Keratinocyte (primary cell): Measurements from ENCODE around the gene ABCD1. TPM values are rescaled to one million over a fixed set of nuclear protein-coding genes. Genes with fewer than 3 reads are reported as not detected.
"Not testable (repeated sequence)": the region's sequence is repeated elsewhere in the genome, so short reads cannot be mapped to it uniquely, and the experiment has no call there.

Experiments
- DNase-seq: peaks from one replicate; pipeline ENCODE4 v3.0.0-alpha.2; 2011; ENCODE audit warnings: low read depth, missing footprints, low spot score
- FAIRE-seq: peaks from 2 replicates; lab custom pipeline; 2011; peaks lifted over from hg19 to GRCh38; lab: Jason Lieb, UNC
- H2AFZ ChIP-seq: 2 replicates; pipeline ENCODE4 v1.6.0; 2012; ENCODE audit warnings: low read length, control low read depth, inconsistent platforms; ENCODE audit not compliant: control insufficient read depth
- H3K27ac ChIP-seq: 2 replicates; pipeline ENCODE4 v1.5.1; 2011; ENCODE audit warnings: low read length; ENCODE audit not compliant: control insufficient read depth, insufficient read depth
- H3K27me3 ChIP-seq: 3 replicates; pipeline ENCODE4 v1.6.0; 2011; ENCODE audit warnings: low read length; ENCODE audit not compliant: control insufficient read depth, insufficient read depth; ENCODE audit errors: extremely low read depth
- H3K36me3 ChIP-seq, 2 experiments: 2 replicates in 1 of 2; 3 replicates in 1 of 2; pipeline ENCODE4 v1.5.1; 2011; ENCODE audit warnings: low read length in 2 of 2, mild to moderate bottlenecking in 1 of 2; ENCODE audit not compliant: control insufficient read depth in 2 of 2, insufficient read depth in 2 of 2; ENCODE audit errors: extremely low read depth in 1 of 2
- H3K4me1 ChIP-seq: 3 replicates; pipeline ENCODE4 v1.5.1; 2011; ENCODE audit warnings: low read length; ENCODE audit not compliant: control insufficient read depth, insufficient read depth; ENCODE audit errors: extremely low read depth
- H3K4me2 ChIP-seq: 3 replicates; pipeline ENCODE4 v1.6.0; 2011; ENCODE audit warnings: low read depth, low read length; ENCODE audit not compliant: control insufficient read depth, insufficient read depth; ENCODE audit errors: extremely low read depth
- H3K4me3 ChIP-seq, 3 experiments: fragments of 200-600 bp in 1 of 3; sonication (generic) in 1 of 3; 2 replicates in 2 of 3; 3 replicates in 1 of 3; pipeline ENCODE4 v1.5.1; 2011 to 2016; ENCODE audit warnings: low read length in 3 of 3, mild to moderate bottlenecking in 3 of 3, control low read depth in 2 of 3, inconsistent platforms in 1 of 3, low read depth in 1 of 3, mixed read lengths in 1 of 3, mixed run types in 1 of 3, moderate library complexity in 1 of 3; ENCODE audit not compliant: control insufficient read depth in 2 of 3, insufficient read depth in 2 of 3; ENCODE audit errors: extremely low read depth in 1 of 3
- H3K79me2 ChIP-seq: 2 replicates; pipeline ENCODE4 v1.6.0; 2012; ENCODE audit warnings: low read length; ENCODE audit not compliant: control insufficient read depth, insufficient read depth
- H3K9ac ChIP-seq: 3 replicates; pipeline ENCODE4 v1.6.0; 2011; ENCODE audit warnings: low read length; ENCODE audit not compliant: control insufficient read depth, insufficient read depth; ENCODE audit errors: extremely low read depth
- H3K9me1 ChIP-seq: 3 replicates; pipeline ENCODE4 v1.6.0; 2011; ENCODE audit warnings: low read length; ENCODE audit not compliant: control insufficient read depth, insufficient read depth; ENCODE audit errors: extremely low read depth
- H3K9me3 ChIP-seq: 2 replicates; pipeline ENCODE4 v1.5.1; 2012; ENCODE audit warnings: low read depth, low read length; ENCODE audit not compliant: control insufficient read depth
- H4K20me1 ChIP-seq: 3 replicates; pipeline ENCODE4 v1.6.0; 2011; ENCODE audit warnings: low read length; ENCODE audit not compliant: control insufficient read depth, insufficient read depth; ENCODE audit errors: extremely low read depth
- EZH2 ChIP-seq: IDR thresholded peaks from one replicate; pipeline ENCODE4 v1.6.1; 2012; ENCODE audit warnings: inconsistent platforms, mild to moderate bottlenecking, low read length, moderate library complexity
- dilution Hi-C: fragments of 300-500 bp; cut with MboI; formaldehyde crosslinking; loops from one replicate; pipeline ENCODE4 v1.7.0; 2020; ENCODE audit warnings: low sequenced_read_pairs; ENCODE audit not compliant: extremely low pct_ligation_motif_present
- polyA plus RNA-seq, 5 experiments: library from polyadenylated mRNA; depleted of rRNA in 3 of 5; stranded (reverse) in 3 of 5; stranded (forward) in 1 of 5; unstranded in 1 of 5; fragments of >200 nt; gene quantifications; 1 replicate in 1 of 5; 2 replicates in 3 of 5; 3 replicates in 1 of 5; pipeline versions ENCODE4 v1.2.1 to v1.2.3, GENCODE V29; 2011 to 2012; ENCODE audit warnings: missing spikeins in 2 of 5, low read depth in 1 of 5, low replicate concordance in 1 of 5
- TF ChIP-seq, protein P1 (sequence below), 3 experiments: IDR thresholded peaks in 1 of 3; conservative IDR thresholded peaks in 1 of 3; optimal IDR thresholded peaks in 1 of 3; 2 replicates in 2 of 3; 3 replicates in 1 of 3; pipeline versions ENCODE3 to v1.5.1; 2011; ENCODE audit warnings: low read length in 3 of 3, mild to moderate bottlenecking in 3 of 3, moderate library complexity in 2 of 3, control low read depth in 1 of 3, inconsistent platforms in 1 of 3; ENCODE audit not compliant: insufficient read depth in 2 of 3; ENCODE audit errors: extremely low read depth in 1 of 3

Gene ABCD1
- polyA plus RNA-seq, 1 donor (not counting 4 experiments of a cell fraction or from before 2014, with no cell fraction given) = 0.81 TPM

DNA sequence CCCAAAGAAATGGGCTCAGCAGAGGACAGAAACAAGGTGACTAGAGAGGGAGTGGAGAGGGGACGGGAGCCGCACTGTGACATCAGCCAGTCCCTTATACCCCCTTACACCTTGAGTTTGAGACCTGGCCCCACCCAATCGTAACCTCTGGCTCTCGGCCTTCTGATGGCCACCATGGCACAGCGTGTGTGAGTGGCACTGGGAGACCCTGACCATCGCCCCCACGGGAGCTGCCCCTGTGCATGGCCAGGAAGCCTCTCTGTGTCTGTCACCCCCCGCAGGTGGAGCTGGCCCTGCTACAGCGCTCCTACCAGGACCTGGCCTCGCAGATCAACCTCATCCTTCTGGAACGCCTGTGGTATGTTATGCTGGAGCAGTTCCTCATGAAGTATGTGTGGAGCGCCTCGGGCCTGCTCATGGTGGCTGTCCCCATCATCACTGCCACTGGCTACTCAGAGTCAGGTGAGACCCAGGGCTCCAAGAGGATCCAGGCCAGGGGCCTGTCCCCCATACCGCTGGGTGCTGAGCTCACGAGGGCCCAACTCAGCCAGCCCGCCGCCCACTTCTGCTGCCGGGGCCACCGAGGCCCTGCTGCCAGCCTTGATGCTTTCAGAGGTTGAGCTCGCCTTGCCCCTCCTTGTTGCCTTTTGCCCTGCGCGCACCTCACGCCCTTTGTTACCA, 4.4 kb downstream of the ABCD1 start:
- no peak overlapping the region for H3K27ac ChIP-seq
- H4K20me1 ChIP-seq = no peaks in the 10 kb centered on the region
- H3K4me3 ChIP-seq = no peak overlapping the region
- dilution Hi-C loops = no loop called here
- H3K36me3 ChIP-seq = no peaks in the 10 kb centered on the region
- H3K4me2 ChIP-seq = no peak overlapping the region
- no peaks in the 10 kb centered on the region for H3K9me3 ChIP-seq
- no peaks in the 10 kb centered on the region for H3K9me1 ChIP-seq
- H3K79me2 ChIP-seq = no peaks in the 10 kb centered on the region
- no peaks in the 10 kb centered on the region for H3K27me3 ChIP-seq
- DNase-seq (no peak), FAIRE-seq (no peak)
- H3K9ac ChIP-seq = no peak overlapping the region
- TF ChIP-seq, protein P1, sequence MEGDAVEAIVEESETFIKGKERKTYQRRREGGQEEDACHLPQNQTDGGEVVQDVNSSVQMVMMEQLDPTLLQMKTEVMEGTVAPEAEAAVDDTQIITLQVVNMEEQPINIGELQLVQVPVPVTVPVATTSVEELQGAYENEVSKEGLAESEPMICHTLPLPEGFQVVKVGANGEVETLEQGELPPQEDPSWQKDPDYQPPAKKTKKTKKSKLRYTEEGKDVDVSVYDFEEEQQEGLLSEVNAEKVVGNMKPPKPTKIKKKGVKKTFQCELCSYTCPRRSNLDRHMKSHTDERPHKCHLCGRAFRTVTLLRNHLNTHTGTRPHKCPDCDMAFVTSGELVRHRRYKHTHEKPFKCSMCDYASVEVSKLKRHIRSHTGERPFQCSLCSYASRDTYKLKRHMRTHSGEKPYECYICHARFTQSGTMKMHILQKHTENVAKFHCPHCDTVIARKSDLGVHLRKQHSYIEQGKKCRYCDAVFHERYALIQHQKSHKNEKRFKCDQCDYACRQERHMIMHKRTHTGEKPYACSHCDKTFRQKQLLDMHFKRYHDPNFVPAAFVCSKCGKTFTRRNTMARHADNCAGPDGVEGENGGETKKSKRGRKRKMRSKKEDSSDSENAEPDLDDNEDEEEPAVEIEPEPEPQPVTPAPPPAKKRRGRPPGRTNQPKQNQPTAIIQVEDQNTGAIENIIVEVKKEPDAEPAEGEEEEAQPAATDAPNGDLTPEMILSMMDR (optimal IDR thresholded peaks at IDR 0.05 in 1 of 3, IDR thresholded peaks at IDR 0.05 in 1 of 3, conservative IDR thresholded peaks at IDR 0.05 in 1 of 3; ENCODE audit: extremely low read depth in 1 of 3, insufficient read depth in 2 of 3, low read length in 3 of 3) = no peak
- TF ChIP-seq EZH2 = no peak
- H3K4me1 ChIP-seq = peaks cover 32% of the 10 kb centered on the region
- no peak overlapping the region for H2AFZ ChIP-seq

DNA sequence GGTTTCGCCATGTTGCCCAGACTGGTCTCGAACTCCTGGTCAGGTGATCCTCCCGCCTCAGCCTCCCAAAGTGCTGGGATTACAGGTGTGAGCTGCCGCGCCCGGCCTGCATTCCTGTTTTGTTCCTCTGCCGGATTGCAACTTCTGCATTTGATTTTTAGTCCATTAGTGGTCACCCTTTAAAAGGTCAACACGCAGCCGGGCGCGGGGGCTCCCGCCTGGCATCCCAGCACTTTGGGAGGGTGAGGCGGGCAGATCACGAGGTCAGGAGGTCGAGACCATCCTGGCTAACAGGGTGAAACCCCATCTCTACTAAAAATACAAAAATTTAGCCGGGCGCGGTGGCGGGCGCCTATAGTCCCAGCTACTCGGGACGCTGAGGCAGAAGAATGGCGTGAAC, 5.5 kb downstream of the ABCD1 start:
- dilution Hi-C loops, FAIRE-seq, H3K9me3 ChIP-seq, H3K4me3 ChIP-seq, H3K9ac ChIP-seq, H2AFZ ChIP-seq, H3K9me1 ChIP-seq, H3K4me2 ChIP-seq, H3K79me2 ChIP-seq, H3K27me3 ChIP-seq, H3K27ac ChIP-seq, H4K20me1 ChIP-seq, DNase-seq, H3K36me3 ChIP-seq: not testable (repeated sequence)
- peaks cover 28% of the 10 kb centered on the region for H3K4me1 ChIP-seq
